SK-N-SH treated with all-trans-retinoic acid at 6 μM for 48 hours (cell line): ENCODE measurements around the gene IQSEC3.
"Not testable (repeated sequence)": the region's sequence is repeated elsewhere in the genome, so short reads cannot be mapped to it uniquely, and the experiment has no call there.

Source experiments
- CSDC2 ChIP-seq: fragments of 250-450 bp; sonication (Bioruptor Pico); IDR thresholded peaks from 2 replicates; pipeline ENCODE4 v1.5.0; 2020; ENCODE audit warnings: mild to moderate bottlenecking, moderate library complexity
- ESRRG ChIP-seq: fragments of 250-450 bp; sonication (Bioruptor Pico); IDR thresholded peaks from 2 replicates; pipeline ENCODE4 v1.6.1; 2021; ENCODE audit warnings: mild to moderate bottlenecking
- PPARA ChIP-seq: fragments of 250-450 bp; sonication (Bioruptor Pico); IDR thresholded peaks from 2 replicates; pipeline ENCODE4 v1.5.0; 2020; ENCODE audit warnings: mild to moderate bottlenecking, borderline replicate concordance
- RARB ChIP-seq: fragments of 250-450 bp; sonication (Bioruptor Pico); IDR thresholded peaks from 2 replicates; pipeline ENCODE4 v1.8.0; 2021; ENCODE audit warnings: mild to moderate bottlenecking, moderate library complexity
- ZC3H10 ChIP-seq: fragments of 250-450 bp; sonication (Bioruptor Pico); IDR thresholded peaks from 2 replicates; pipeline ENCODE4 v1.5.1; 2021; ENCODE audit warnings: mild to moderate bottlenecking, moderate library complexity
- ZNF565 ChIP-seq: fragments of 450-650 bp; formaldehyde crosslinking; conservative IDR thresholded peaks from 2 replicates; pipeline ENCODE4 v1.5.0; 2020; ENCODE audit warnings: low read depth, mild to moderate bottlenecking, moderate library complexity
- TF ChIP-seq, protein P1 (sequence below): fragments of 250-450 bp; sonication (Bioruptor Pico); IDR thresholded peaks from 2 replicates; pipeline ENCODE4 v1.8.0; 2021; ENCODE audit warnings: low read depth, mild to moderate bottlenecking, moderate library complexity, borderline replicate concordance
- TF ChIP-seq, protein P2 (sequence below): fragments of 250-450 bp; sonication (Bioruptor Pico); IDR thresholded peaks from 2 replicates; pipeline ENCODE4 v1.5.0; 2020; ENCODE audit warnings: mild to moderate bottlenecking, moderate library complexity

DNA sequence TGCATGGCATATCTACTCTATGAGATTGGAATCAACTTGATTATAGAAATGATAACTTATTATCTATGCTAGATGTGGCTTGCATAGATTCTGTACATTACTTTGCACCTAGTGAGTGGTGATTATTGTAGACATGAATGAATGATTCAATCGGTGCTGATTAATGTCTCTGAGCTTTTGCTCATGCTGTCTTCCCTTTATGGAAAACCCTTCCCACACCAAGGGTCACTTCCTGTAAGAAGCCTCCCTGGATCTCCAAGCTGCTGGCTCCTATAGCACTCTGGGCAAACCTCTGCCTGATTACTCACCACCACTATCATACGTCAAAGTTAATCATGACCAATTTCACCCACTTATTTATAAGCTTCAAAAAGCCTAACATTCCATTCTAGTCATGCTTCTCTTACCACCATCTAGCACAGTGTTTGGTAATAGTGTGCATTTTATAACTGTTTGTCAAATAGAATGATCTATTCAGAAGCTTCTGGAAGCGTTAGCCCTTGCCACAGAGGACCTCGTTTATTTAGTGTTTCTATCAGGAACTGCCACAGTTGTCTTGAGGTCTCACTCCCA, 990 bp upstream of the IQSEC3 start:
- not testable (repeated sequence) for TF ChIP-seq ZNF565 (CRISPR knock-in tag); ESRRG (CRISPR knock-in tag); RARB; PPARA (CRISPR knock-in tag); ZC3H10 (CRISPR knock-in tag); CSDC2 (CRISPR knock-in tag)
- TF ChIP-seq, protein P1, sequence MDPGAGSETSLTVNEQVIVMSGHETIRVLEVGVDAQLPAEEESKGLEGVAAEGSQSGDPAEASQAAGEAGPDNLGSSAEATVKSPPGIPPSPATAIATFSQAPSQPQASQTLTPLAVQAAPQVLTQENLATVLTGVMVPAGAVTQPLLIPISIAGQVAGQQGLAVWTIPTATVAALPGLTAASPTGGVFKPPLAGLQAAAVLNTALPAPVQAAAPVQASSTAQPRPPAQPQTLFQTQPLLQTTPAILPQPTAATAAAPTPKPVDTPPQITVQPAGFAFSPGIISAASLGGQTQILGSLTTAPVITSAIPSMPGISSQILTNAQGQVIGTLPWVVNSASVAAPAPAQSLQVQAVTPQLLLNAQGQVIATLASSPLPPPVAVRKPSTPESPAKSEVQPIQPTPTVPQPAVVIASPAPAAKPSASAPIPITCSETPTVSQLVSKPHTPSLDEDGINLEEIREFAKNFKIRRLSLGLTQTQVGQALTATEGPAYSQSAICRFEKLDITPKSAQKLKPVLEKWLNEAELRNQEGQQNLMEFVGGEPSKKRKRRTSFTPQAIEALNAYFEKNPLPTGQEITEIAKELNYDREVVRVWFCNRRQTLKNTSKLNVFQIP (CRISPR knock-in tag): not testable (repeated sequence)
- TF ChIP-seq, protein P2, sequence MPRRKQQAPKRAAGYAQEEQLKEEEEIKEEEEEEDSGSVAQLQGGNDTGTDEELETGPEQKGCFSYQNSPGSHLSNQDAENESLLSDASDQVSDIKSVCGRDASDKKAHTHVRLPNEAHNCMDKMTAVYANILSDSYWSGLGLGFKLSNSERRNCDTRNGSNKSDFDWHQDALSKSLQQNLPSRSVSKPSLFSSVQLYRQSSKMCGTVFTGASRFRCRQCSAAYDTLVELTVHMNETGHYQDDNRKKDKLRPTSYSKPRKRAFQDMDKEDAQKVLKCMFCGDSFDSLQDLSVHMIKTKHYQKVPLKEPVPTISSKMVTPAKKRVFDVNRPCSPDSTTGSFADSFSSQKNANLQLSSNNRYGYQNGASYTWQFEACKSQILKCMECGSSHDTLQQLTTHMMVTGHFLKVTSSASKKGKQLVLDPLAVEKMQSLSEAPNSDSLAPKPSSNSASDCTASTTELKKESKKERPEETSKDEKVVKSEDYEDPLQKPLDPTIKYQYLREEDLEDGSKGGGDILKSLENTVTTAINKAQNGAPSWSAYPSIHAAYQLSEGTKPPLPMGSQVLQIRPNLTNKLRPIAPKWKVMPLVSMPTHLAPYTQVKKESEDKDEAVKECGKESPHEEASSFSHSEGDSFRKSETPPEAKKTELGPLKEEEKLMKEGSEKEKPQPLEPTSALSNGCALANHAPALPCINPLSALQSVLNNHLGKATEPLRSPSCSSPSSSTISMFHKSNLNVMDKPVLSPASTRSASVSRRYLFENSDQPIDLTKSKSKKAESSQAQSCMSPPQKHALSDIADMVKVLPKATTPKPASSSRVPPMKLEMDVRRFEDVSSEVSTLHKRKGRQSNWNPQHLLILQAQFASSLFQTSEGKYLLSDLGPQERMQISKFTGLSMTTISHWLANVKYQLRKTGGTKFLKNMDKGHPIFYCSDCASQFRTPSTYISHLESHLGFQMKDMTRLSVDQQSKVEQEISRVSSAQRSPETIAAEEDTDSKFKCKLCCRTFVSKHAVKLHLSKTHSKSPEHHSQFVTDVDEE: not testable (repeated sequence)
